HepG2 (cell line): Measurements from ENCODE around the gene BBS9. TPM values are rescaled to one million over a fixed set of nuclear protein-coding genes. Genes with fewer than 3 reads are reported as not detected.

Source experiments
- ATAC-seq: fragments of 200-7000 bp; cut with Tn5 transposase; 3 replicates; pipeline ENCODE4 v1.9.1; 2020; ENCODE audit warnings: mild to moderate bottlenecking, moderate library complexity
- BruUV-seq: library from RNA; stranded (reverse); fragments of 400-500 nt; replicated peaks from 2 replicates; lab custom pipeline; 2021; lab: Mats Ljungman, UMichigan
- CTCF ChIA-PET: fragments of 300-600 bp; formaldehyde crosslinking; extraction: SDS; loops from one replicate; lab custom pipeline; 2021; ENCODE audit warnings: low total read pairs, inconsistent platforms, low intra/inter-chr PET ratio; lab: Yijun Ruan, JAX
- POLR2A ChIA-PET: fragments of 350-600 bp; sonication (Branson Sonifier 250); formaldehyde crosslinking; loops from one replicate; lab custom pipeline; 2020; ENCODE audit warnings: antibody characterized with exemption, inconsistent platforms; lab: Yijun Ruan, JAX
- DNase-seq: peaks from one replicate; pipeline ENCODE4 v3.0.0-alpha.2; 2015; ENCODE audit warnings: low spot score
- FAIRE-seq: peaks from 3 replicates; lab custom pipeline; 2011; peaks lifted over from hg19 to GRCh38; lab: Jason Lieb, UNC
- H2AFZ ChIP-seq: one replicate; pipeline ENCODE4 v1.6.1; 2011; ENCODE audit warnings: low read length, inconsistent platforms
- H3K27ac ChIP-seq: fragments of 300-600 bp; 3 replicates; pipeline ENCODE4 v1.8.0; 2011; ENCODE audit warnings: mixed run types, mild to moderate bottlenecking, mixed read lengths, low read length, inconsistent platforms; ENCODE audit not compliant: insufficient read depth; ENCODE audit errors: extremely low read length
- H3K27me3 ChIP-seq, 2 experiments: fragments of 200-600 bp in 1 of 2; 2 replicates in 1 of 2; 3 replicates in 1 of 2; pipeline versions ENCODE4 v1.6.0 to v1.8.0; 2011; ENCODE audit warnings: low read length in 2 of 2, mild to moderate bottlenecking in 2 of 2, moderate library complexity in 2 of 2, inconsistent platforms in 1 of 2; ENCODE audit not compliant: insufficient read depth in 2 of 2, control insufficient read depth in 1 of 2
- H3K36me3 ChIP-seq, 2 experiments: fragments of 200-600 bp in 1 of 2; replicated peaks in 1 of 2; 2 replicates in 1 of 2; 3 replicates in 1 of 2; pipeline versions ENCODE4 v1.5.1 to v1.8.0; 2011; ENCODE audit warnings: low read length in 2 of 2, inconsistent platforms in 1 of 2; ENCODE audit not compliant: insufficient read depth in 2 of 2, control insufficient read depth in 1 of 2
- H3K4me1 ChIP-seq: 2 replicates; pipeline ENCODE4 v1.5.1; 2012; ENCODE audit warnings: low read length, inconsistent platforms; ENCODE audit not compliant: insufficient read depth
- H3K4me2 ChIP-seq: 2 replicates; pipeline ENCODE4 v1.6.0; 2011; ENCODE audit warnings: low read depth, low read length, inconsistent platforms
- H3K4me3 ChIP-seq, 3 experiments: fragments of 200-600 bp in 1 of 3; sonication (generic), shearing (Covaris generic) in 1 of 3; replicated peaks in 1 of 3; 2 replicates each; pipeline ENCODE4 v1.5.1; 2011 to 2016; ENCODE audit warnings: low read length in 3 of 3, inconsistent platforms in 2 of 3, low read depth in 2 of 3, mild to moderate bottlenecking in 2 of 3, control low read depth in 1 of 3, mixed read lengths in 1 of 3; ENCODE audit not compliant: insufficient read depth in 1 of 3
- H3K79me2 ChIP-seq: one replicate; pipeline ENCODE4 v1.6.1; 2011; ENCODE audit warnings: low read length, inconsistent platforms; ENCODE audit not compliant: insufficient read depth
- H3K9ac ChIP-seq: 2 replicates; pipeline ENCODE4 v1.6.0; 2011; ENCODE audit warnings: mild to moderate bottlenecking, low read depth, low read length, inconsistent platforms; ENCODE audit not compliant: insufficient read depth
- H3K9me3 ChIP-seq: 2 replicates; pipeline ENCODE4 v1.5.1; 2012; ENCODE audit warnings: mild to moderate bottlenecking, low read length
- H4K20me1 ChIP-seq: 2 replicates; pipeline ENCODE4 v1.6.0; 2011; ENCODE audit warnings: inconsistent platforms, mild to moderate bottlenecking, low read length, moderate library complexity; ENCODE audit not compliant: insufficient read depth
- BATF2 ChIP-seq: sonication (generic); formaldehyde crosslinking; IDR thresholded peaks from 2 replicates; pipeline ENCODE4 v1.8.0; 2022; ENCODE audit warnings: mild to moderate bottlenecking, missing genetic modification reagents, moderate library complexity
- HINFP ChIP-seq: sonication (generic); formaldehyde crosslinking; IDR thresholded peaks from 2 replicates; pipeline ENCODE4 v1.4.0; 2020; ENCODE audit warnings: low read depth, mild to moderate bottlenecking, missing genetic modification reagents
- IRF2 ChIP-seq: IDR thresholded peaks from 2 replicates; pipeline ENCODE4 v1.6.1; 2018; ENCODE audit warnings: missing genetic modification reagents, missing compliant biosample characterization
- PHF20 ChIP-seq: sonication (generic); formaldehyde crosslinking; IDR thresholded peaks from 2 replicates; pipeline ENCODE4 v1.5.0; 2020; ENCODE audit warnings: mild to moderate bottlenecking, missing genetic modification reagents
- RNF2 ChIP-seq: fragments of 450-650 bp; conservative IDR thresholded peaks from 2 replicates; pipeline ENCODE4 v1.6.1; 2016; ENCODE audit warnings: low read depth
- ZC3H4 ChIP-seq: sonication (generic); formaldehyde crosslinking; IDR thresholded peaks from 2 replicates; pipeline ENCODE4 v1.4.0; 2020; ENCODE audit warnings: missing genetic modification reagents, borderline replicate concordance
- ZKSCAN5 ChIP-seq: sonication (generic); formaldehyde crosslinking; IDR thresholded peaks from 2 replicates; pipeline ENCODE4 v1.5.1; 2020; ENCODE audit warnings: mild to moderate bottlenecking, missing genetic modification reagents
- ZNF550 ChIP-seq: sonication (generic); formaldehyde crosslinking; IDR thresholded peaks from 2 replicates; pipeline ENCODE4 v1.4.0; 2020; ENCODE audit warnings: mild to moderate bottlenecking, missing genetic modification reagents, borderline replicate concordance
- WGBS: methylation state at CpG from one replicate; pipeline ENCODE4 v1.1.6; 2017; ENCODE audit warnings: low lambda C conversion rate; 5-methylcytosine and 5-hydroxymethylcytosine counted together
- in situ Hi-C: cut with HindIII; loops from 2 replicates; pipeline ENCODE4 v1.10.0; 2017; ENCODE audit warnings: low pct_unique_long_range_greater_than_20kb; ENCODE audit not compliant: extremely low pct_ligation_motif_present
- intact Hi-C: fragments of 100-400 bp; cut with micrococcal nuclease; formaldehyde crosslinking; loops from one replicate; pipeline ENCODE4 v1.10.0; 2022; ENCODE audit not compliant: unreplicated experiment
- polyA plus RNA-seq, 8 experiments: library from polyadenylated mRNA; depleted of rRNA in 3 of 8; stranded (reverse) in 7 of 8; unstranded in 1 of 8; fragments of >200 nt; fragmentation: Illumina TruSeq in 4 of 8; extraction: Trizol in 4 of 8; gene quantifications; 2 replicates each; pipeline versions ENCODE4 v1.2.1 to v1.2.3, GENCODE V29; 2011 to 2016; ENCODE audit warnings: low read depth in 4 of 8, missing spikeins in 1 of 8, mixed read lengths in 1 of 8; ENCODE audit not compliant: insufficient read depth in 1 of 8
- total RNA-seq, 5 experiments: library from RNA; depleted of rRNA; stranded (reverse); fragments of >200 nt; fragmentation: Illumina TruSeq; extraction: Trizol; gene quantifications; 2 replicates each; pipeline ENCODE4 v1.2.3, GENCODE V29; 2016; ENCODE audit warnings: low read depth in 1 of 5

The BBS9 gene
- total and polyA plus RNA-seq, 2 of the 13 experiments (the other 11 are each of a cell fraction or from before 2014, with no cell fraction given), result 5.1 to 7.8 TPM

GRCh38 chr7:33472348-33473025 is 343.1 kb downstream of the BBS9 start:
- FAIRE-seq (no peak), DNase-seq (no peak), ATAC-seq (no peak)
- POLR2A ChIA-PET, result no interaction called here
- Histone ChIP-seq H3K9me3 (no peaks in the 10 kb centered on the region), H3K27me3 (no peaks in the 10 kb centered on the region), H3K9ac (no peak overlapping the region), H2AFZ (no peak overlapping the region), H4K20me1 (no peaks in the 10 kb centered on the region), H3K4me1 (no peaks in the 10 kb centered on the region), H3K4me3 (no peak overlapping the region), H3K27ac (no peak overlapping the region), H3K4me2 (no peak overlapping the region), H3K36me3 (no peaks in the 10 kb centered on the region), H3K79me2 (no peaks in the 10 kb centered on the region)
- in situ Hi-C loops (no loop called here), intact Hi-C loops (no loop called here)
- CTCF ChIA-PET, result no interaction called here
- 39% methylated on average over 4 of the region's 4 CpGs for WGBS
- TF ChIP-seq BATF2 (no peak), PHF20 (CRISPR knock-in tag) (no peak), HINFP (CRISPR knock-in tag) (no peak), ZNF550 (CRISPR knock-in tag) (no peak), IRF2 (CRISPR knock-in tag) (no peak), ZKSCAN5 (CRISPR knock-in tag) (no peak), RNF2 (no peak), ZC3H4 (no peak)
- no TSS peak for BruUV-seq
